HuH-7.5 (cell line): ENCODE results near the gene DIPK1B.

ENCODE experiments used
- DNase-seq: peaks from one replicate; pipeline ENCODE4 v3.0.0; 2011; ENCODE audit warnings: low spot score

The DIPK1B gene

DNA sequence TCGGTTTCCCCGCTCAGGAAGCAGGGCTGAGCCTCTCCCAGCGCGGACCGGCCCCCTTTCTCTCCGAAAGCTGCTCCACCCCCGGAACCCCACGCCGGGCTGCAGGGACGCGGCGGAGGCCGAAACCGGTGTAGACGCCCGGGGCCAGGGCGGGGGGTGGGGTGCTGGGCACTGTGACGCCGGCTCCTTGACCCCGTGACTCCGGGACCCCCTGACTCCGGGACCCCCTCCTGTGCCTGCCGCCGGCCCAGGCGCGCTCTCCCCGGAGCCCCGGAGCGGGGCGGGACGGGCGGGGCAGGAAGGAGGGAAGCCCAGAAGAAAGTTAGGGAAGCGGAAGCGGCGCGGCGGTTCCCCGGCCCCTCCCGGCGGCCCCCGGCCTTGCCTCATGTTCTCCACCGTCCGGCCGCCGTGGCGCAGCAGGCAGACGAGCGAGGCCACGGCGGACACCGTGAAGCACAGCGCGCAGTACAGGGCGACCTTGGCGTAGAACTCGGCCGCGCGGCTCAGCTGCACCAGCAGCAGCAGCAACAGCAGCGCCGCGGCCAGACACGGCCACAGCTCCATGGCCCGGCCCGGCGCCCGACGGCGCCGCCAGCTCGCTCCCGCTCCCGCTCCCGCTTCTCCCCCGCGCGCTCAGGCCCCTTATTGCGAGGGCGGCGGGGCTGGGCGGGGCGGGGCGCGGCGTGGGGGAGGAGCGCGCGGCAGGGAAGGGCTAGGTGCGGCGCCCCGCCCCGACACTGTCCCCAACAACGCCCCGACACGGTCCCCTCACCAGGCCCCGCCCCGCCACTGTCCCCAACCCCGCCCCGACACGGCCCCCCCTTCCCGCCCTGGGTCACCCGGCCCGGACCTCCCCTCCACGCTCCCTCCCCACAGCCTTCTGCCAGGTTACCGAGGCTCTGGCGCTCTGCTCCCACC lies 25.3 kb upstream of the DIPK1B start, which contains the start of gene AGPAT2:
Gene AGPAT2 (minus strand): TSS at position 664 of the 918 bp plus-strand sequence. CDS start 100 bp downstream, at position 564.
- DNase-seq, result peak; percentile 93

DNA sequence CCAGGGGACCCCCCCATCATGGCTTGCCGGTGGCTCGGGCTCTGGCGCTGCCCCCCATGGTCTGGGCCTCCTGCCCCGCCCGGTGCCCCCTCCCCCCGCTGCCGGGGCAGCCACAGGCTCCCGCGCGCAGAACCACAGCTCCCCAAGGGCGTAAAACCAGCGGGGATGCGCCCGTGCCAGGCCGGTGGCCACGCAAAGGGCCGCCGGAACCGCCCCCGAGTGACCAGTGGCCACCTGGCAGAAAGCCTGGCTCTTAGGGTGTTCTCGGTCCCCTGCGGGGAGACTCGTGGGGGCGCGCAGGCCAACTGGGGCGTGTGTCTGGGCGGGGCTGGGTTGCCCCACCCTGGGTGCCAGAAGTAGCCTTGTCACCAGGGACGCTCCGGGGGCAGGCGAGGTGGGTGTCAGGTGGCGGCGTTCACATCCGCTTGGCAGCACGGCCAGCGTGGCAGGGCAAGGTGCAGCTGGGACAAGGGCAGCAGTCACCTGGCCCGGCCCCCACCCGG lies 24.6 kb upstream of the DIPK1B start:
- no peak for DNase-seq

DNA sequence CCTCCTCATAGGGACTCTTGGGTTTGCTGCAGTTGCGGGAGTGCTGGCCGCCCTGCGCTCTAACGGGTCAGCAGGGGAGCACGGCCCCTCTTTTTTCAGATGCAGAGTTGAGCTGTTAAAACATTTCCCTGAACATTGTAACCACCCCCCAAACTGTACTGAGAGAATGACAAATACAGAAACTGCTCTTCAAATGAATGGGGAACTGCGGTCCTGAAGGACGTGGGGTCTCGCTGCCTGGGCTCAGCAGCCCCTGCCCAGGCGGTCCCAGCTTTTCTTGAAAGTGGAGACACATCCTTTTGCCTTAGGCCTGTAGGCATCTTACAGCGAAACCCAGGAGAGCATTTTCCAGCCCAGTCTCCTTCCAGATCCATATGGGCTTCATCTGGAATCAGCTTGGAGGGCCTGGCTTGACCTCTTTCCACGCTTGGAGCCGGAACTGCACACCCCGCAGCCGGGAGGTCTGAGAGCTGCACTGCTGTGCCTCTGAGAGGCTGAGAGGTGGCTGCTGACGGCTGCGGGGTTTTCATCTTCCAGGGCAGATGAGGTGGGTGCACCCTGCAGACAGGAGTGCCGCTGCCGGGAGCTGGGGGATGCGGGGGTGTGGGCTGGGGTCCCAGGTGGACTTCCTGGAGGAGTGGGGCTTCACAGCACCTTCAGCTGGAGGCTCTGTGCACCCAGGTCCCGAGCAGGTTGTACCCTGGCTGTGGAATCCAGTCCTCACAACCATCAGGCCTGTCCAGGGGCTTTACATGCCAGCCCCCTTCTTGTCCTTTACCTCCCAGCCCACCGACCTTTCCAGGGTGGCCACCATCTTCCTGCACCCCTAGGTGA lies 23.9 kb upstream of the DIPK1B start:
- DNase-seq, result no peak

DNA sequence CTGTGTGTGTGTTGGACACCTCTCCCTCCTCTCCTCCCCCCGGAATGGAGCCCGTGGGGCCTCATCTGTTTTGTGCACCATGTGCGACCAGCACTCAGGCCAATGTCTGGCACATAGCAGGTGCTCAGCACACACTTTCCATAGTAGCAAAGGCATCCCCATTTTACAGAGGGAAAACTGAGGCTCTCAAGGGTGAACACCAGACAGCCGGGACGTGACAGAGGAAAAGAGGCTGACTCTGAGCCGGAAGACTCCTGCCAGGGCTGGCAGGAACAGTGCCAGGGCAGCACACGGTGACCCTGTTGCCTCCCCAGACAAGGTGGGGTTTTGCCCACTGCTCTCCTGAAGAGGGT lies 23.3 kb upstream of the DIPK1B start:
- no peak for DNase-seq

DNA sequence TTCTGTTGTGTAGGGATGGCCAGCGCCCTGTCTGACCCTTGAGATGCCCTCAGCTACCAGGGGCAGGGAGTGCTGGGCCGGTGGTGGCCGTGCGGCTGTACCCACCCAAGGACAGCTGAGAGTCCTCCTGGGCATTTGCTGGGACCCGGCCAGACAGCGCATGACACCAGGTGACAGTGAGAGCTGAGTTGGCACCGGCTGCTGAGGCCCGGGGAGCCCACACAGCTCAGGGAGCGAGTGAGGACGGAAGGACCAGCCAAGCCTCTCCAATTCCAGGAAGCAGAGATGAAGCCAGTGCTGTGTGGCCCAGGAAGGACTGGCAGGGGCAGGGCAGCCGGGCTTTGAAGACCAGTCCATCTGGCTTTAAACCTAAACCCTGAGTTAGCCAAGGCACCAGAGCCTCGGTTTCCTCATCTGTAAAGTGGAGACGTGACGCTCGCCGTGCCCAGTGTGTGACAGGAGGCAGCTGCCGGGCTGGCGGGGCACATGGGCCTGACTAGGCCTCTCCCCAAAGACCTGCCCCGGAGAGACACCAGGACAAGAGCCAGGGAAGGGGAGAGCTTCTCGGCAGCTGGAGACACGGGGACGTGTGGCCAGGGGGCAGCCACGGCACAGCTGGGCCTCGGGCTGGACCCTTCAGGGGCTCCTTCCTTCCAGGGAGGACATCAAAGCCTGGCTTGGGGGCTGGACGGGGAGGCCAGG lies 22.1 kb upstream of the DIPK1B start:
- DNase-seq, result no peak

DNA sequence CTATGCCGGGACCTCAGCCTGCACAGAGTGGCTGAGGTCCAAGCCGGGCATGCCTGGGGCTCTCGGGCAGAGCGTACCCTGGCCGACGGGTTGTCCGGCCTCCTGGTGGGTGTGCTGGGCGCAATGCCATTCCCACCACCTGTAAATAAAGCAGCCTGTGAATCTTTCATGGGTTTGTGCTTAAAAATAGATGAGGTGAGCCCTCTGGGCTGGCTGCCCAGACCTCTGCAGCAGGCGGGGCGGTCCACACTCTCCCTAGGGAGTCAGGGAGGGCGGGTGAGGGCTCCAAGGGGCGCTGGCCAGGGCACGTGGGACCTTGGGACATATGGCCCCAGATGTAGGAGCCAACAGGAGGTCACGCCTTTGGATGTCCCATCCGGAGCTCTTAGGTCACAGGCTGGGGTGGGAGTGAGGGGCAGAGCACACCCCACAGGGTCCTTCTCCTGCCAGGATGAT lies 21.5 kb upstream of the DIPK1B start:
- no peak for DNase-seq

DNA sequence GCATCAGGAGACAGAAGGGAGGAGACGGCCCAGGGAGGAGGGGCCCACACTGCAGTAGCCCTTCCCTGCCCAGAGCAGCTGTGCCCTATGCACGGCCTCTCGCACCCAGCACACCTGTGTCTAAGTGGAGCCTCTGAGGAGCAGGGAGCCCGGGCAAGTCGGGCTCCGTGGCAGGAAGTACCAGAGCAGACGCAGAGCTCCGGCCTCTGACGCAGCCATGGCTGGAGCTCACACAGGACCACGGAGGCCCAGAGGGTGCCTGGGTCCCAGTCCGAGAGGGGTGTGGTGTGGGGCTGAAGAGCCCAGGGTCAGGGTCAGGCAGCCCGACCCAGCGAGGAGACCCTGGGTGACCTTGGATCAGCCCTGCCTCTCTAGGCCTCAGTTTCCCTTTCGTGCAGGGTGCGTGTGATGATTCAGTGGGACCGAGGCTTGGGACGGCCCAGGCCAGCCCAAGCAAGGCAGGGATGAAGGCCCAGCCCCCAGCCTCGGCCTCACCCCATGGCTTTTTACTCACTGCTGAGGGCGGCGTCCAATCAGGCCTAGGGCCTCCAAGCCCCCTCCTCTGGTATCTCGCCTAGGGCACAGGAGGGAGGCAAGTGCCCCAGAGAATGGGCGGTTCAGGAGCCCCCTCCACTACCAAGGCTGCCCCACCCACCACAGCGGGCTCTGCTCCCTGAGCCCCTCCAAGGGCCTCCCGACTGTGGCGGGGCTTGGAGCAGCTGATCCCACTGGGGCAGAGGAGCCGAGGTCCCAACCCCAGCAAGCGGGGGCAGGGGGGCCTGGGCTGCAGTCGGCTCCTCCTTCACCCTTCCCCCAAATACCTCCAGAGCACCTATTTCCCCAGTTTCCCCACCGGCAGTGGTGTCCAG lies 20.8 kb upstream of the DIPK1B start:
- no peak for DNase-seq

DNA sequence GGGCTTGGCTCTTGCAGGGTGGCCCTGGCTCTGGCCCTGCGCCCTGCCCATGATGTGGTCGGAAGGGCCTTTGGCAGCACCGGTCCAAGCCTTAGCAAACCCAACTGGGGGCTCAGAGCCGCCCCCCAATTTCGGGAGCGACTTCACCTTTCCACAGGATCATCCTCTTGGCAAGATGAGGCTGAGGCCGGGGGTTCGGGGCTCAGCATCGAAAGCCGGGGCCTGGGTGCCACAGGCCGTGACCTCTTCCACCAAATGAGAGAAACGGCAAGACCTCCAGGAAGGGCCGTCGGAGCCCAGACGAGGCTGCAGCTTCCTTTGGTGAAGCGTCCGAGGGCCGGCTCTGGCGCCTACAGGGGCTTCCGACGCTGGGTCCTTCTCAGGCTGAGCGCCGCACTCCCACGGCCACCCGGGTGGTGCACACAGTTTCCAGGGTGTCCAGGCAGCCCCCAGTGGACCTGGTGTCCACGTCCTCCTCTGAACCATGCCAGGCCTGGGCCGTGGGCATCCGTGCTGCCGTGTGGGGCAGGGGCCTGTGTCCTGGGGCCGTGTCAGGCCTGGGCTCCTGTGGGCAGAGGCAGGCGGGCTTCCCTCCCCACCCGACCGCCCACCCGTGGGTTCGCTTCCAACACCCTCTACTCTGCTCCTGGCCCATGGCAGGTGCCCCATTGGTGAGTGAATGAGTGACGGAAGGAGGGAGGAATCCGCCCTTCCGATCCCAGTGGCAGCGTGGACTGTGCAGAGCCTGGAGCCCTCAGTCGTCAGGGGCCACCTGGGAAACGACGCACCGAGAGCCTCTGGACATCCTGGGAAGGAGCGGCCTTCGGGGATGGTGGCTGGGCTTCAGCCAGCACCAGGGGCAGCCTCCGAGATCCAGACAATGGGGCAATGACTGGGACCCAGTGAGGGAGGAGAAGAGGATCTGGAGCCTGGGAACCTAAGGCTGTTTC lies 19.9 kb upstream of the DIPK1B start:
- DNase-seq, result no peak

DNA sequence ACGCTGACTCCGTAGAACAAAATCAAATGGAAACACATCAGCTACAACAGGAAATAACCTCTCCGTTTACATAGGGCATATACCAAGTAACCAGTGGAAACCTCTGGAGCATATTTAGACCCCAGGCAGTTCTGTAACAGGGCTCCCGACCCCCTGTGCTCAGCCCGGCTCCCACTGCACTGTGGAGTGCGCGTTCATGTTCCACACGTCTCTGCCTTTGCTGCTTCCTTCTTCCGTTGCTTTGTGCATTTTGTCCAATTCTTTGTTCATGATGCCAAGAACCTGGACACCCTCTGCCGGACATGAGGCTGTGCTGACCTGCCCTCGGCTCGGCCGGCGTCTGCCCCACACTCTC lies 19.3 kb upstream of the DIPK1B start:
- DNase-seq, result no peak

DNA sequence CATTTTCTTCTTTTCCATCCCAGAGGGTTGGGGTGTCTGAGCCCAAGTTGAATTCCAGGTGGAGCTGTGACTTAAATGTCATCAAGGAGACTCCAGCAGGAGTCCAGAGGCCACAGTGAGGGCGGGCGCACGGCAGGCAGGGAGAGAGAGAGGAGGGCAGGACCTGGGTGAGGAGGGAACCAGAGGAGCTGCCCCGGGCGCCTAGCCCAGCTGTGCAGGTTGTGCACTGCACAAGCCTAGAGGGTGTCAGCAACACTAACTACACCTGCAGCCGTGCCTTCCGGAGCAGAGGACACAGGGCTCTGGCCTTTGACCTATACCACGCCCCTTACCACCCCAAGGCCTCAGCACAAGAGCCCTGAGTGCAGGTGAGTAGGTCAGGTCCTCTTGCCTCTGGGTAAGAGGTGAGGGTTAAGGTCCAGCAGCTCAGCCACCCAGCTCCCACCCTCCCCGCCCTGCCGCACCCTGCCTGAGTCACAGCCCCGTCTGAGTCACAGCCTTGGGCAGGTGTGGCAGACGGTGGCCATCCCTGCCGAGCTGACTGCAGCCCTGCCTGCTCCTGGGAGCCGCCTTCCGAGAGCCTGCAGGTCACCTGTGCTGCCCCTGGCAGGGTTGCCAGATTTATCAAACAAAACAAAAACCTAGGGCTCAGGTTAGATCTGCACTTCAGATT lies 18.7 kb upstream of the DIPK1B start:
- peak; percentile 98 for DNase-seq

DNA sequence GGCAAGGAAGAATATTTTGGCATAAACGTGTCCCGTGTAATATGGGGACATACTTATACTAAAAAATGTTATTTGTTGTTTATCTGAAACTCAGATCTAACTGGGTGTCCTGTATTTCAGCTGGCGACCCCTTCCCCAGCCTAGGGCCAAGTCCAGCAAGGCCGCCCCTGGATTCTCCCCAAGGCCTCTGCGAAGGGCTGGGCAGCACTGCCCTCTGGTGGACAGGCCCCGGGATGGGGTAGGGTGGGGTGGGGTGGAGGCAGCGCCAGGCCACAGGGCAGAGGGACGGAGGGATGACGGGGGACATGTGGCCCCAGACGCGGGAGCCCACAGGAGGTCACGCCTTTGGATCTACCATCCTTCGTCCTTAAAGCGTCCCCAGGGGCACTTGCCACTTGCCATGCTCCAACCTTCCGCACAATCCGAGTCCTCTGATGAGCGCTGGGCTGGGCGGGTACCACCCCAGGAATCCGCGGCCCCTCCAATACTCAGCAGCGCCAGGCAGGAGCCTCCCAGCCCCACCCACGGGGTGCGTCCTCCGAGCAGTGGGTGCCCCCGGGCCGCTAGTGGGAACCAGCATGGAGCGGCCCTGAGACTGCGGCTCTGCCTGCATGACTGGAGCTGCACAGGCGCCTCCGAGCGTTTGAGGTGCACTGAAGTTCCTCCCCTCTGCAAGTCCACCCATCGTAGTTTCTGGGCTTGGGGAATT lies 18.1 kb upstream of the DIPK1B start:
- peak; percentile 98 for DNase-seq

DNA sequence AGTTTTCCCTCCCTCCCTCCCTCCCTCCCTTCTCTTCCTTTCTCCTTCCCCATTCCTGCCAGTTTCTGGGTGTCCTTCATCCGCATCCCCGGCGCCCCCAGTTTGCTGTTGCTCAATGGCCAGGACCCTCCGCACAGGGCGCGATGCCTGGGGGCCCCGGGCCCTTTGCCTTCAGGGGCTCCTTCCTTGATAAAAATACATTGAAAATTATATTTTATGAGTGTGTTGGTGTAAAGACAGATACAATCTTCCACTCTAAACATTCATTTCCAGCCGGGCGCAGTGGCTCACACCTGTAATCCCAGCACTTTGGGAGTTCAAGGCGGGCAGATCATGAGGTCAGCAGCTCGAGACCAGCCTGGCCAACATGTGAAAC lies 17.5 kb upstream of the DIPK1B start:
- no peak for DNase-seq

DNA sequence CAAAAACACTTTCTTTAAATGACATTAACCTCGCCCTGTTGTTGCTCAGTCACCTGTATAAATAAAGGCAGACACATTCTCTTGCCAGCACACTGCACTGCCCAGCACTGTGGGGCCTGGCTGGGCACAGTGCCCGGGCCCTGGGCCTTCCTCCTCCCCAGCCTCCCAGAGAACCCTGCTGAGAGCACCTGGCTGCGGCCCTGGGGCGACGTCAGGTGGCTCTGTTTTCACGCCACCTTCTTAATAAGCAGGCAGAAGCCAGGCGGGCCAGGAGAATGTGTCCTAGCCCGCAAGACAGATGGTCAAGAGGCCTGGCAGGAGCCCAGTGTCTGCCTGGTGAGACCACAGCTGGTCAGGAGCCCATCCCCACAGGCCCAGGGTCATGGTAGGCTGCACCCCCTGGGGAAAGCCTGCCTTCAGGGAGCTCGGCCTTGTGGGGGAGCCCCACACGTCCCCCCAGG lies 16.9 kb upstream of the DIPK1B start:
- DNase-seq, result no peak

DNA sequence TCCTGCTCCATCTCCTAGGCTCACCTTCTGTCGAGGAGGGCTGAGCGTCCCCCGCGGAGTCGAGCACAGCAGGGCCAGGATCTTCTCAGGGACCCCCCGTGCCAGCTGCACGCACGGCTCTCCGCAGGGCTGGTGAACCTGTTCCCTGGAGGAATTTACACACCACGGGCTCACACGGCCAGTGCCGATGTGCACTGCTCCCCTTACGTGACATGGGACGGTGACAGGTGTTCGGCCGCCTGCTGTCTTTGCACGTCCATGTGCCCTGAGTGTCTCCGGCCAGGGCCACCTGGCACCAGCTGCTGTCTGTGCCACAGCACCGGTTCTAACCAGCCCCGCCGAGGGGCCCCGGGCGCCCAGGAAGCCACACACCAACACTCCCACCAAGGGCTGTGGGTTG lies 16.4 kb upstream of the DIPK1B start:
- no peak for DNase-seq

DNA sequence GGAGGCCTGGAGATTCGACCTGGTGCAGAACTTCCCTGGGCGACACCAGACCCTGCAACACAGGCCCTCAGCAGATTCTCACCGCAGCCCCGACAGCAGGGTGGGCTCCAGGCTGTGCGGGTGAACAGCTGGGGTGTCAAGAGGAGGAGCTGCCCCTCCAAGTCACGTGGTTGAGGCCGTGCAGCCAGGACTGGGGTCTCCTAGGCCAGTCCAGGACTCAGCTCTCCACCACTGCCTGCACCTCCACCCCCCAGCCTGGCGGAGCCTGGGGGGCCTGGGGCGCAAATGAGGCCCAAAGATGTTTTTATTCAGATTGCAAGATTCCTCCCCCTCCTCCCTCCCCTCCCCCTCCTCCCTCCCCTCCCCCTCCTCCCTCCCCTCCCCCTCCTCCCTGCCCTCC lies 15.9 kb upstream of the DIPK1B start:
- no peak for DNase-seq

DNA sequence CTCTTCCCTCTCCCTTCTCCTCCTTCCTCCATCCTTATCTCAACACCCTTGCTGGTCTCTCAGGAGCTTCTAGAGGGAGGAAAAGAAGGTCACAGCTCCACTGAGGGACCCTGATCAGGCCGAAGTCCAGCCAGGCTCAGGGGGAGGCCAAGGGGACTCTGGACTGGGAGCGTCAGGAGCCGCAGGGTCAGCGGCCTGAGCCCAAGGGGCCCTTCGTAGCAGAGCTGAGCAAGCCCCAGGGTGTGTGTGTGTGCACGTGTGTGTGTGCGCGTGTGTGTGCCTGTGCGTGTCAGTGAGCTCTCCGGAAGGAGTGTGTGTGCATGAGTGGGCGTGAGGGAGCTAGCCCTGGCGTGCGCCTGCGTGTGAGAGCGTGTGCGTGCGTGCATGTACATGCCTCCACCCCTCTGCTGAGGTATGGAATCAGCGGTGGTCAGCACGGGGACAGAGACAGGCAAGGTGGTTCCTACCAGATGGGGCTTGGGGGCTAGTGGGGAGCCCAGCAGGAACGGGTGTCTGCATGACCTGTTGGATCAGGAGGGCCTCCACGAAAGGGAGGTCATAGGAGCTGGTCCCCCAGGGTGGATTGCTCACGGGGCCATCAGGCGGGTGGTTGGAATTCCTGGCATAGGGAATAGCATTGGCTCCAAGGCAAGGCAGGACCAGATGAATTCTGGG lies 15.1 kb upstream of the DIPK1B start:
- DNase-seq, result peak; percentile 78

DNA sequence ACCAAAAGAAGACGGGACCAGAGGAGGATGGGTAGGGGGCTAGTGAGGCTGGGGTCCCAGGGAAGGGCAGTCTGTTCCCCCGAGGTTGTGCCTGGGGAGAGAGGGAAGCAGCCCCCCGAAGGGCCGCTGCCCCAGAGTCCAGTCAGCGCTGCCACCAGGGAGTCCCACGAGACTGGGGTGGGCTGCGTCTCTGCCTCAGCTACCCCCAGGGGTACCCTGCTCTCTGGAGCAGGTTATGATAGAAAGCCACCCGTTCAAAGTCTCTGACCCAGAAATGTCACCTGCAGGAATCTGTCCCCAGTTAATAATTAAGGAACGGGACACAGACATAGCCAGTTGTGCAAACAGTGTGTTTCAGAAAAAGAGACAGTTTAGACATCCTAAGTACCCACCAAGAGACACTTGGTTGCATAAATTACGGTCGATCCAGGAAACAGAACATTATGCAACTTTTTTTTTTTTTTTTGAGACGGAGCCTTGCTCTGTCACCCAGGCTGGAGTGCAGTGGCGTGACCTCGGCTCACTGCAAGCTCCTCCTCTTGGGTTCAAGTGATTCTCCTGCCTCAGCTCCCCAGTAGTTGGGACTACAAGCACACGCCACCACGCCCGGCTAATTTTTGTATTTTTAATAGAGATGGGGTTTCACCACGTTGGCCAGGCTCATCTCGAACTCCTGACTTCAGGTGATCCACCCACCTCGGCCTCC lies 14.4 kb upstream of the DIPK1B start:
- DNase-seq, result peak; percentile 90
